Measurements from ENCODE around the gene LPP. TPM values are rescaled to one million over a fixed set of nuclear protein-coding genes. Genes with fewer than 3 reads are reported as not detected.

LPP gene
- polyA plus RNA-seq, 2 donors: 10.5 to 12.9 TPM

DNA sequence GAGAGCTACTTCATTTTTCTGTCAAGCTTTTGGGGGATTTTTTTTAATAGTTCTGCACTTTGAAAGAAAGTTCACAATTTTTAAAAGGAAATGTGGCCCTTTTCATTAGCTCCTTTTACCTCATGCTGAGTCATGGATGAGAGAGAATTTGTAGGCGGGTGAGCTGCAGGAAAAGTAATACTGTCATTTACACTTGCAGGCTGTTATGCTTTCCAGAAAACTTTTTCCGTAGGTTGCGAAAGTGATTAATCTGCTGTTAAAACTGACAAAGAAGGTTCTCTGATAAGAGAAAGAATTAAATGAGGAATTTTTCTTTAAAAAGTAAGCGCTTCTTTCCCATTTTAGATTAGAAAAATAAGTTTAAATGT is 430.2 kb downstream of the LPP start:
- Histone ChIP-seq H3K27me3 (ENCODE audit: control insufficient read depth in 1 of 2, insufficient read depth in 2 of 2, low read length in 2 of 2) (no peaks in the 10 kb centered on the region), H3K36me3 (ENCODE audit: control insufficient read depth in 2 of 2, insufficient read depth in 2 of 2, low read length in 1 of 2) (peaks cover 1 to 2% of the 10 kb centered on the region in 2 donors), H3K4me3 (ENCODE audit: low read depth in 1 of 2, low read length in 2 of 2) (no peak overlapping the region), H3K27ac (ENCODE audit: low read depth in 2 of 2, low read length in 1 of 2) (no peak overlapping the region), H3K9me3 (ENCODE audit: control insufficient read depth in 2 of 2, insufficient read depth in 1 of 2, low read depth in 1 of 2, low read length in 1 of 2) (no peaks in the 10 kb centered on the region), H3K4me1 (ENCODE audit: control insufficient read depth in 2 of 2, insufficient read depth in 2 of 2, low read length in 1 of 2) (no peaks in the 10 kb centered on the region)
- 28 to 32% methylated on average over 4 of the region's 4 CpGs for WGBS, 2 donors

DNA sequence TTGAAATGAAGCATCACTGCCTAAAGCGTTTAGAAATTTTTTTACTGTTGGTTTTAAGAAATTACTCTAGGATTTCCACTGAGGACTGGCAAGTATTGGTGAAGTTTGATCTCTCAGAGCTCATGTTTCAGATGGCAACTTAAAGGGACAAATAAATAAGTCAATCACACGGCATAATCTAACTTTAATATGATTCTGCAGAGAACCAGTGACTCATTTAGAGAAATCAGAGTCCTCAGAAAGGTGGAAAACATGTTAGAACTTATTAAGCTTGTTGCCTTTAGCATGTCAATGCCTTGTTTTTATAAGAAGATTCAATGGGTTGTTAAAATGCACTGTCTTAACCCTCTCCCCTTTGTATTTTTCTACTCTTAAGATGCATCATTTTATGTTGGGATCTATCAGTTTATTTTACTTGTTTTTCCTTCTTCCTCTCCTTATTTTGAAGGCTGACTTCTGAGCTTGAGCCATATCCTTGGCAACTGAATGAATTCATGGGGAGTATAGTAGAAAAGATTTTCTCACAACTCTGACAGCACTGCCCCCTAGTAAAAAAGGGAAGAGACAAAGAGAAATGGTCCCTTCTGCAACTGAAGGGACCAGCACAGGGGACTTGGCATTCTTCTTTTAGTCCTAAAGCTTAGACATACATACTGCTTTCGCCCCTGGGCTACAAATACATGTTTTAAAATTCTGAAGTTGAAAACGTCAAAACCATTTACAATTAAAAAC is 431.2 kb downstream of the LPP start:
- H3K27me3 ChIP-seq (ENCODE audit: control insufficient read depth in 1 of 2, insufficient read depth in 2 of 2, low read length in 2 of 2): no peaks in the 10 kb centered on the region
- WGBS, 2 donors: 48 to 56% methylated on average over 4 of the region's 4 CpGs
- H3K36me3 ChIP-seq (ENCODE audit: control insufficient read depth in 2 of 2, insufficient read depth in 2 of 2, low read length in 1 of 2): peaks cover 1 to 2% of the 10 kb centered on the region in 2 donors
- no peaks in the 10 kb centered on the region for H3K9me3 ChIP-seq (ENCODE audit: control insufficient read depth in 2 of 2, insufficient read depth in 1 of 2, low read depth in 1 of 2, low read length in 1 of 2)
- H3K4me1 ChIP-seq (ENCODE audit: control insufficient read depth in 2 of 2, insufficient read depth in 2 of 2, low read length in 1 of 2): no peaks in the 10 kb centered on the region
- no peak overlapping the region for H3K27ac ChIP-seq (ENCODE audit: low read depth in 2 of 2, low read length in 1 of 2)
- no peak overlapping the region for H3K4me3 ChIP-seq (ENCODE audit: low read depth in 1 of 2, low read length in 2 of 2)

DNA sequence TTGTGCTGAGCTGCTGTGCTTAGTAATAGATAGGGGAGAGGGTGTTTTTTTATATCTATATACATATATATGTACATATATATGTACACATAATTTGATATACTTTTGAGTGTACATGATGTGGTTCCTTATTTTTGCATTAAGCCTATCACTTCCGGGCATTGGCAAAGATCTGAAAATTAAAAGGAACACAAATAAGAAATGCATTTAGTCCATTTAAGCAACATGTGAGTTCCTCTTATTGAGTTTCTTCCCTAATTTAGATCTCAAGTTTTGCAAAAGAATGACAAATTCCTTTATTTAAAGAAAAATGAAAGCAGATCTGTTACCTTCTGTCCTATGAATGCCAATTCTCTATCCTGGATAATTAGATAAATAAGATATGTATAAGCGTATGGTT is 435.1 kb downstream of the LPP start:
- WGBS, 2 donors: 84 to 86% methylated on average over 2 of the region's 2 CpGs
- Histone ChIP-seq H3K4me3 (ENCODE audit: low read depth in 1 of 2, low read length in 2 of 2) (no peak overlapping the region), H3K4me1 (ENCODE audit: control insufficient read depth in 2 of 2, insufficient read depth in 2 of 2, low read length in 1 of 2) (no peaks in the 10 kb centered on the region), H3K36me3 (ENCODE audit: control insufficient read depth in 2 of 2, insufficient read depth in 2 of 2, low read length in 1 of 2) (no peaks in the 10 kb centered on the region), H3K27ac (ENCODE audit: low read depth in 2 of 2, low read length in 1 of 2) (no peak overlapping the region), H3K27me3 (ENCODE audit: control insufficient read depth in 1 of 2, insufficient read depth in 2 of 2, low read length in 2 of 2) (no peaks in the 10 kb centered on the region), H3K9me3 (ENCODE audit: control insufficient read depth in 2 of 2, insufficient read depth in 1 of 2, low read depth in 1 of 2, low read length in 1 of 2) (no peaks in the 10 kb centered on the region)

GRCh38 chr3:188589771-188590170 is 435.8 kb downstream of the LPP start:
- Histone ChIP-seq H3K27ac (ENCODE audit: low read depth in 2 of 2, low read length in 1 of 2) (no peak overlapping the region), H3K9me3 (ENCODE audit: control insufficient read depth in 2 of 2, insufficient read depth in 1 of 2, low read depth in 1 of 2, low read length in 1 of 2) (no peaks in the 10 kb centered on the region), H3K4me3 (ENCODE audit: low read depth in 1 of 2, low read length in 2 of 2) (no peak overlapping the region), H3K36me3 (ENCODE audit: control insufficient read depth in 2 of 2, insufficient read depth in 2 of 2, low read length in 1 of 2) (no peaks in the 10 kb centered on the region), H3K27me3 (ENCODE audit: control insufficient read depth in 1 of 2, insufficient read depth in 2 of 2, low read length in 2 of 2) (no peaks in the 10 kb centered on the region), H3K4me1 (ENCODE audit: control insufficient read depth in 2 of 2, insufficient read depth in 2 of 2, low read length in 1 of 2) (no peaks in the 10 kb centered on the region)
- WGBS, 2 donors: 82 to 86% methylated on average over 2 of the region's 2 CpGs

DNA sequence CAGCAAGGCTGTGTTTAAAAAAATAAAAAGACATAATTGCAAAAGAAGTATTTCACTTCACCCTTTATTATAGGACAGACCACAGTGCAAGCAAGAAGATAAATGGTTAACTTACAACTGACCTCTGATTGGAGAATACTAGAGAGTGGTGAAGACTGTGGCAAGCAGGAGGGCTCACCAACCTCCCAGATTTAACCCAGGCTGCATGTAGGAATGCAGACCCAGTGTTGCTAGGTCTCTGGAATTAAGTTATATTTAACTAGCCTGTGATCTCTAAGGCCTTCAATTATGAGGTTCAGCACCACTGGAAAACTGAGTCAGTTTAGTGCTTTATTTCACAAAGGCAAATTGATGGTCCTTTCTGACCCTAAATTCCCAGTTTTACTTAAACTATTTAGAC is 436.6 kb downstream of the LPP start:
- H3K27me3 ChIP-seq (ENCODE audit: control insufficient read depth in 1 of 2, insufficient read depth in 2 of 2, low read length in 2 of 2): no peaks in the 10 kb centered on the region
- H3K4me1 ChIP-seq (ENCODE audit: control insufficient read depth in 2 of 2, insufficient read depth in 2 of 2, low read length in 1 of 2): no peaks in the 10 kb centered on the region
- H3K9me3 ChIP-seq (ENCODE audit: control insufficient read depth in 2 of 2, insufficient read depth in 1 of 2, low read depth in 1 of 2, low read length in 1 of 2): no peaks in the 10 kb centered on the region
- H3K4me3 ChIP-seq (ENCODE audit: low read depth in 1 of 2, low read length in 2 of 2): no peak overlapping the region
- no peak overlapping the region for H3K27ac ChIP-seq (ENCODE audit: low read depth in 2 of 2, low read length in 1 of 2)
- H3K36me3 ChIP-seq (ENCODE audit: control insufficient read depth in 2 of 2, insufficient read depth in 2 of 2, low read length in 1 of 2): no peaks in the 10 kb centered on the region

- H3K36me3 ChIP-seq (ENCODE audit: control insufficient read depth in 2 of 2, insufficient read depth in 2 of 2, low read length in 1 of 2): no peaks in the 10 kb centered on the region
- H3K27me3 ChIP-seq (ENCODE audit: control insufficient read depth in 1 of 2, insufficient read depth in 2 of 2, low read length in 2 of 2): no peaks in the 10 kb centered on the region
- no peak overlapping the region for H3K4me3 ChIP-seq (ENCODE audit: low read depth in 1 of 2, low read length in 2 of 2)
- WGBS, 2 donors: 25 to 52% methylated on average over 2 of the region's 2 CpGs
- no peaks in the 10 kb centered on the region for H3K9me3 ChIP-seq (ENCODE audit: control insufficient read depth in 2 of 2, insufficient read depth in 1 of 2, low read depth in 1 of 2, low read length in 1 of 2)
- H3K4me1 ChIP-seq (ENCODE audit: control insufficient read depth in 2 of 2, insufficient read depth in 2 of 2, low read length in 1 of 2): no peaks in the 10 kb centered on the region
- H3K27ac ChIP-seq (ENCODE audit: low read depth in 2 of 2, low read length in 1 of 2): peak overlapping the region in 1 of 2 donors; percentile 9
These were observed 440.2 kb downstream of the LPP start for GRCh38 chr3:188594139-188594538.

DNA sequence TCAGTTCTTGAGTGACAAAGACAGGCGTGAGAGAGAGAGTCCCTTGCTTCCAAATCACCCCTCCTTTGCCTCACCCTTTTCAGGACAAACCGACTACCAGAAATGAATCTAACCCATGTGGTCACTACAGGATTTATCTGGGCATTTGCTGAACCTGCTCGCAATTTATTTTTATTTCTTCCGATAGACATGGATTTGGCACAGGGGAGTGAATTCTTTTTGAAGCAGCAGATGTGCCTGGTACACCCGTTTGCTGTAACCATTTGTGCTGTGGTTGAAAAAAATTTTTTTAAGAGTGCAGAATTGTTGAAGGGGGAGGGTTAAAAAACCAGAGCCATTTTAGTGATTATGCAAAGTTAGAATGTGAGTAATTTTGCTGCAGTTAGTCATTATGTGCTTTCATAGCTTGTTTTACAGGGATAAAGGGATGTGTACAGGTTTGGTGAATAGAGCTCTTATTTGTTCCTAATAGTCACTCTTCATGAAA is 442.0 kb downstream of the LPP start:
- 72 to 78% methylated on average over 5 of the region's 5 CpGs for WGBS, 2 donors
- Histone ChIP-seq H3K4me1 (ENCODE audit: control insufficient read depth in 2 of 2, insufficient read depth in 2 of 2, low read length in 1 of 2) (no peaks in the 10 kb centered on the region), H3K36me3 (ENCODE audit: control insufficient read depth in 2 of 2, insufficient read depth in 2 of 2, low read length in 1 of 2) (no peaks in the 10 kb centered on the region), H3K27ac (ENCODE audit: low read depth in 2 of 2, low read length in 1 of 2) (no peak overlapping the region), H3K27me3 (ENCODE audit: control insufficient read depth in 1 of 2, insufficient read depth in 2 of 2, low read length in 2 of 2) (no peaks in the 10 kb centered on the region), H3K9me3 (ENCODE audit: control insufficient read depth in 2 of 2, insufficient read depth in 1 of 2, low read depth in 1 of 2, low read length in 1 of 2) (no peaks in the 10 kb centered on the region), H3K4me3 (ENCODE audit: low read depth in 1 of 2, low read length in 2 of 2) (no peak overlapping the region)

DNA sequence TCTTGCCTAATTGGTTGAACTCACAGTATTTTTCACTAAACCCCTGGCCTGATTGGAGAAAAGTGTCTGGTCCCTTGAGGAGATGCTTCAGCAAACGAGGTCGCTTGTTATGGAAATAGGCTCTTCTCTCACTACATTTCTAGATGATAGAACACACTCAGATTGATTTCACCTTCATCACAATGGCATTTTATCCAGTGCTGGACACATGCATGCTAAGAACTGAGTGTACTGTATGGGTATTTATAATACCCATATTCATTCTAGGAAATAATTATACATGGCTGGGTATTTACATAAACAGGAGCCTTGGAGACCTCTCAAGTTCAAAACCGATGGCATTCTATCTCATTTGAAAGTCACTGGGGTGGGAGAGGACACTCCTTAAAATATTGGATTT is 444.9 kb downstream of the LPP start:
- Histone ChIP-seq H3K4me1 (ENCODE audit: control insufficient read depth in 2 of 2, insufficient read depth in 2 of 2, low read length in 1 of 2) (no peaks in the 10 kb centered on the region), H3K27ac (ENCODE audit: low read depth in 2 of 2, low read length in 1 of 2) (no peak overlapping the region), H3K27me3 (ENCODE audit: control insufficient read depth in 1 of 2, insufficient read depth in 2 of 2, low read length in 2 of 2) (no peaks in the 10 kb centered on the region), H3K4me3 (ENCODE audit: low read depth in 1 of 2, low read length in 2 of 2) (no peak overlapping the region), H3K36me3 (ENCODE audit: control insufficient read depth in 2 of 2, insufficient read depth in 2 of 2, low read length in 1 of 2) (no peaks in the 10 kb centered on the region), H3K9me3 (ENCODE audit: control insufficient read depth in 2 of 2, insufficient read depth in 1 of 2, low read depth in 1 of 2, low read length in 1 of 2) (no peaks in the 10 kb centered on the region)
- 79 to 86% methylated on average over 3 of the region's 3 CpGs for WGBS, 2 donors

- H3K27me3 ChIP-seq (ENCODE audit: control insufficient read depth in 1 of 2, insufficient read depth in 2 of 2, low read length in 2 of 2): no peaks in the 10 kb centered on the region
- H3K4me3 ChIP-seq (ENCODE audit: low read depth in 1 of 2, low read length in 2 of 2): no peak overlapping the region
- H3K9me3 ChIP-seq (ENCODE audit: control insufficient read depth in 2 of 2, insufficient read depth in 1 of 2, low read depth in 1 of 2, low read length in 1 of 2): no peaks in the 10 kb centered on the region
- H3K27ac ChIP-seq (ENCODE audit: low read depth in 2 of 2, low read length in 1 of 2): no peak overlapping the region
- H3K36me3 ChIP-seq (ENCODE audit: control insufficient read depth in 2 of 2, insufficient read depth in 2 of 2, low read length in 1 of 2): no peaks in the 10 kb centered on the region
- H3K4me1 ChIP-seq (ENCODE audit: control insufficient read depth in 2 of 2, insufficient read depth in 2 of 2, low read length in 1 of 2): no peaks in the 10 kb centered on the region
These were observed 448.2 kb downstream of the LPP start for GRCh38 chr3:188602111-188602510.

DNA sequence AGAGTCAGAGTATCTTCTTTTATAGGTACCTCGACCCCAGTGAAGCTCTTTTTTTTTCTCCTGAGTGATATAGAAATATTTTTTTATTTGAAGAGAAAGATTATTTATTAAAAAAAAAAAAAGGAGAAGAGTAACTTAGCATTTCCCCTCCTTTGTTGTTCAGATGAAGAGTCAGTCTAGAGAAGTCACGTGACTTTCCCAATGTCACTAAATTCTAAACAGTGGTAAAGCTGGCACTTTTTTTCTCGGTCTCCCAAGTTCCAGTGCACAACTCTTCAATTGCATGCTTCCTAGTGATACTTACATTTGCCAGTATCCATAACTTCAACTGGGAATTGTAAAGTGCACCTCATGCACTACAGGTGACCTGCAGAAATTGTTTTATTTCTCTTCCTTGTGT is 448.7 kb downstream of the LPP start:
- Histone ChIP-seq H3K27ac (ENCODE audit: low read depth in 2 of 2, low read length in 1 of 2) (no peak overlapping the region), H3K9me3 (ENCODE audit: control insufficient read depth in 2 of 2, insufficient read depth in 1 of 2, low read depth in 1 of 2, low read length in 1 of 2) (no peaks in the 10 kb centered on the region), H3K36me3 (ENCODE audit: control insufficient read depth in 2 of 2, insufficient read depth in 2 of 2, low read length in 1 of 2) (no peaks in the 10 kb centered on the region), H3K27me3 (ENCODE audit: control insufficient read depth in 1 of 2, insufficient read depth in 2 of 2, low read length in 2 of 2) (no peaks in the 10 kb centered on the region), H3K4me3 (ENCODE audit: low read depth in 1 of 2, low read length in 2 of 2) (no peak overlapping the region), H3K4me1 (ENCODE audit: control insufficient read depth in 2 of 2, insufficient read depth in 2 of 2, low read length in 1 of 2) (no peaks in the 10 kb centered on the region)
- 89 to 95% methylated on average over 3 of the region's 3 CpGs for WGBS, 2 donors
